Measurements from ENCODE around the gene CTNNA2.

CTNNA2 gene

DNA sequence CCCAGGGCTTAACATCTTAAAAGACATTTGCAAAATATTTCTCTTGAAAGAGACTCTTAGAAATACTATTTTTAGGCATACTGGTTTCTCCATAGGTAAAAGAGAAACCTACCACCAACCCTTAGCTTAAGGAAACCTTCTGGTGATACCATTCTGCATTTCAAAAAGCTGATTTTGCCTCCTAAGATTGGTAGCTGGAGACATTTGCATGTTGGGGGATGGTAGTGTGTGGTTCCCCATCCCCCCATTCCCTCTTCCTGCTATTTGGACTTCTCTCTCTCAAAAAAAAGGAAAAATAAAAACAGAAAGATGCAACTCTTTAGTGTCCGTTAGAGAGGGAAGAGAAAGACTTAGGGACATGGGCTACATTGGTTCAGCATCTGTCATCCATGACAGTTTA lies 787.5 kb downstream of the CTNNA2 start:
- TF ChIP-seq, protein P1, sequence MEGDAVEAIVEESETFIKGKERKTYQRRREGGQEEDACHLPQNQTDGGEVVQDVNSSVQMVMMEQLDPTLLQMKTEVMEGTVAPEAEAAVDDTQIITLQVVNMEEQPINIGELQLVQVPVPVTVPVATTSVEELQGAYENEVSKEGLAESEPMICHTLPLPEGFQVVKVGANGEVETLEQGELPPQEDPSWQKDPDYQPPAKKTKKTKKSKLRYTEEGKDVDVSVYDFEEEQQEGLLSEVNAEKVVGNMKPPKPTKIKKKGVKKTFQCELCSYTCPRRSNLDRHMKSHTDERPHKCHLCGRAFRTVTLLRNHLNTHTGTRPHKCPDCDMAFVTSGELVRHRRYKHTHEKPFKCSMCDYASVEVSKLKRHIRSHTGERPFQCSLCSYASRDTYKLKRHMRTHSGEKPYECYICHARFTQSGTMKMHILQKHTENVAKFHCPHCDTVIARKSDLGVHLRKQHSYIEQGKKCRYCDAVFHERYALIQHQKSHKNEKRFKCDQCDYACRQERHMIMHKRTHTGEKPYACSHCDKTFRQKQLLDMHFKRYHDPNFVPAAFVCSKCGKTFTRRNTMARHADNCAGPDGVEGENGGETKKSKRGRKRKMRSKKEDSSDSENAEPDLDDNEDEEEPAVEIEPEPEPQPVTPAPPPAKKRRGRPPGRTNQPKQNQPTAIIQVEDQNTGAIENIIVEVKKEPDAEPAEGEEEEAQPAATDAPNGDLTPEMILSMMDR (IDR thresholded peaks at IDR 0.05; ENCODE audit: borderline replicate concordance, insufficient read depth, low read depth, low read length) = no peak
- no peak overlapping the region for H3K4me3 ChIP-seq (ENCODE audit: low read depth, low read length)

GRCh38 chr2:80300954-80301353 lies 788.1 kb downstream of the CTNNA2 start:
- no peak overlapping the region for H3K4me3 ChIP-seq (ENCODE audit: low read depth, low read length)
- TF ChIP-seq, protein P1 (IDR thresholded peaks at IDR 0.05; ENCODE audit: borderline replicate concordance, insufficient read depth, low read depth, low read length) = no peak

GRCh38 chr2:80302001-80302313 lies 789.1 kb downstream of the CTNNA2 start:
- TF ChIP-seq, protein P1 (IDR thresholded peaks at IDR 0.05; ENCODE audit: borderline replicate concordance, insufficient read depth, low read depth, low read length) = no peak
- H3K4me3 ChIP-seq (ENCODE audit: low read depth, low read length) = no peak overlapping the region

GRCh38 chr2:80302314-80303005 lies 789.6 kb downstream of the CTNNA2 start:
- no peak overlapping the region for H3K4me3 ChIP-seq (ENCODE audit: low read depth, low read length)

DNA sequence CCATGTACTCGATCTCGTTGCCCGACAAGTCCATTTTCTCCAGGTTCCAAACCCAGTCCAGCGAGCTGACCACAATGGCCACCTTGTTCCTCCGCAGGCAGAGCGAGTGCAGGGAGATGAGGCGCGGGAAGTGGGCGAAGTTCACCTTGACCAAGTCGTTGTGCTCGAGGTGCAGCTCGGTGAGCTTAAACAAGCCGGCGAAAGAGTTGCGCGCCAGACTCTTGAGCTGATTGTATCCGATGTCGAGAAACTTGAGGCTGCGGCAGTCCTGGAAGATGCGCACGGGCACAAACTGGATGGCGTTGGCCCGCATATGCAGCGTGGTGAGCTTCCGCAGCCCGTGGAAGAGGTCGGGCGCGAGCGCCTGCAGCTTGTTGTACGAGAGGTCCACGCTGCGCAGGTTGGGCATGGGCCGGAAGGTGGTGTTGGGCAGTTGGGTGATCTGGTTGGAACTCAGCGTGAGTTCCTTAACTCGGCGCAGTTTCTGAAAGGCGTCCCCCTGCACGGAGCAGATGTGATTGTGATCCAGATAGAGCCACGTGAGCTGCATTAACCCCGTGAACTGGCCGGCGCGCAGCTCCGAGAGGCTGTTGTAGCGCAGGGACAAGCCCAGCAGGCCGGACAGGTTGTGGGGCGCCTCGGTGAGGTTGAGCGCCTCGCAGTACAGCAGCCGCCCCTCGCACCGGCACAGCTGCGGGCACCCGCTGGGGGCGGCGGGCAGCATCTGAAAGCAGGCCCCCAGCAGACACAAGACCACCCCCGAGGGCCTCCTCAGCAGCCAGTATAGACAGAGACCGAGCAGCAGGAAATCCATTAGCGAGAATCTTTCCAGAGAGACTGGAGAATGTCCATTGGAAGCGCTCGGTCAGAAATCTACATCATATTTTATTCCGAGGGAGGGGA lies 790.4 kb downstream of the CTNNA2 start:
- TF ChIP-seq, protein P1 (IDR thresholded peaks at IDR 0.05; ENCODE audit: borderline replicate concordance, insufficient read depth, low read depth, low read length) = no peak
- H3K4me3 ChIP-seq (ENCODE audit: low read depth, low read length) = no peak overlapping the region

More at GRCh38 chr2:80302314-80303005, 789.6 kb downstream of the CTNNA2 start:
- TF ChIP-seq, protein P1 (IDR thresholded peaks at IDR 0.05; ENCODE audit: borderline replicate concordance, insufficient read depth, low read depth, low read length) = no peak

- no peak within 1 kb of the TSS for H3K4me3 ChIP-seq (ENCODE audit: low read depth, low read length)
- TF ChIP-seq, protein P1 (IDR thresholded peaks at IDR 0.05; ENCODE audit: borderline replicate concordance, insufficient read depth, low read depth, low read length) = no peak
Observed at GRCh38 chr2:80303909-80304837, 791.3 kb downstream of the CTNNA2 start, which contains the start of gene LRRTM1. Gene LRRTM1 (minus strand): TSS chr2:80304752. CDS start chr2:80303819, 933 bp downstream.
